Left hindlimb (tissue), 1 donor: ENCODE results near the gene NAA60.
"Not testable (repeated sequence)": the region's sequence is repeated elsewhere in the genome, so short reads cannot be mapped to it uniquely, and the experiment has no call there.

Source experiments
- DNase-seq: peaks from one replicate; pipeline ENCODE4 v3.0.0-alpha.2; 2018

Gene NAA60

GRCh38 chr16:3465301-3465700 is 21.8 kb downstream of the NAA60 start:
- DNase-seq: no peak

GRCh38 chr16:3465911-3466584 is 22.6 kb downstream of the NAA60 start:
- no peak for DNase-seq

GRCh38 chr16:3467182-3467581 is 23.7 kb downstream of the NAA60 start:
- peak; percentile 16 for DNase-seq

GRCh38 chr16:3467921-3468320 is 24.4 kb downstream of the NAA60 start:
- no peak for DNase-seq

GRCh38 chr16:3468501-3468900 is 25.0 kb downstream of the NAA60 start:
- DNase-seq: no peak

- DNase-seq: no peak
Measured at GRCh38 chr16:3469736-3470135, 26.3 kb downstream of the NAA60 start.

- DNase-seq: peak; percentile 21
Measured at GRCh38 chr16:3470723-3471122, 27.2 kb downstream of the NAA60 start.

GRCh38 chr16:3471518-3472176 is 28.2 kb downstream of the NAA60 start:
- DNase-seq: peak; percentile 12

- DNase-seq: no peak
Measured at GRCh38 chr16:3472878-3473595, 29.6 kb downstream of the NAA60 start.

- DNase-seq: not testable (repeated sequence)
Measured at GRCh38 chr16:3473596-3473943, 30.1 kb downstream of the NAA60 start.

- DNase-seq: peak; percentile 4
Measured at GRCh38 chr16:3474136-3474779, 30.8 kb downstream of the NAA60 start.

- DNase-seq: not testable (repeated sequence)
Measured at GRCh38 chr16:3474870-3475269, 31.4 kb downstream of the NAA60 start.

- peak; percentile 25 for DNase-seq
Measured at GRCh38 chr16:3475604-3476375, 32.3 kb downstream of the NAA60 start.

GRCh38 chr16:3476409-3476808 is 32.9 kb downstream of the NAA60 start:
- DNase-seq: no peak

- no peak for DNase-seq
Measured at GRCh38 chr16:3478242-3478925, 34.9 kb downstream of the NAA60 start.

- no peak for DNase-seq
Measured at GRCh38 chr16:3479654-3480216, 36.3 kb downstream of the NAA60 start.

- no peak for DNase-seq
Measured at GRCh38 chr16:3480901-3481695, 37.6 kb downstream of the NAA60 start.

GRCh38 chr16:3481696-3482658 is 38.5 kb downstream of the NAA60 start:
- peak; percentile 13 for DNase-seq

- no peak for DNase-seq
Measured at GRCh38 chr16:3482659-3483241, 39.3 kb downstream of the NAA60 start.
